Keratinocyte (primary cell): Measurements from ENCODE around the gene TACC2. TPM values are rescaled to one million over a fixed set of nuclear protein-coding genes. Genes with fewer than 3 reads are reported as not detected.
"Not testable (repeated sequence)": the region's sequence is repeated elsewhere in the genome, so short reads cannot be mapped to it uniquely, and the experiment has no call there.

Experiments
- DNase-seq: peaks from one replicate; pipeline ENCODE4 v3.0.0-alpha.2; 2011; ENCODE audit warnings: low read depth, missing footprints, low spot score
- FAIRE-seq: peaks from 2 replicates; lab custom pipeline; 2011; peaks lifted over from hg19 to GRCh38; lab: Jason Lieb, UNC
- H2AFZ ChIP-seq: 2 replicates; pipeline ENCODE4 v1.6.0; 2012; ENCODE audit warnings: low read length, control low read depth, inconsistent platforms; ENCODE audit not compliant: control insufficient read depth
- H3K27ac ChIP-seq: 2 replicates; pipeline ENCODE4 v1.5.1; 2011; ENCODE audit warnings: low read length; ENCODE audit not compliant: control insufficient read depth, insufficient read depth
- H3K27me3 ChIP-seq: 3 replicates; pipeline ENCODE4 v1.6.0; 2011; ENCODE audit warnings: low read length; ENCODE audit not compliant: control insufficient read depth, insufficient read depth; ENCODE audit errors: extremely low read depth
- H3K36me3 ChIP-seq, 2 experiments: 2 replicates in 1 of 2; 3 replicates in 1 of 2; pipeline ENCODE4 v1.5.1; 2011; ENCODE audit warnings: low read length in 2 of 2, mild to moderate bottlenecking in 1 of 2; ENCODE audit not compliant: control insufficient read depth in 2 of 2, insufficient read depth in 2 of 2; ENCODE audit errors: extremely low read depth in 1 of 2
- H3K4me1 ChIP-seq: 3 replicates; pipeline ENCODE4 v1.5.1; 2011; ENCODE audit warnings: low read length; ENCODE audit not compliant: control insufficient read depth, insufficient read depth; ENCODE audit errors: extremely low read depth
- H3K4me2 ChIP-seq: 3 replicates; pipeline ENCODE4 v1.6.0; 2011; ENCODE audit warnings: low read depth, low read length; ENCODE audit not compliant: control insufficient read depth, insufficient read depth; ENCODE audit errors: extremely low read depth
- H3K4me3 ChIP-seq, 3 experiments: fragments of 200-600 bp in 1 of 3; sonication (generic) in 1 of 3; 2 replicates in 2 of 3; 3 replicates in 1 of 3; pipeline ENCODE4 v1.5.1; 2011 to 2016; ENCODE audit warnings: low read length in 3 of 3, mild to moderate bottlenecking in 3 of 3, control low read depth in 2 of 3, inconsistent platforms in 1 of 3, low read depth in 1 of 3, mixed read lengths in 1 of 3, mixed run types in 1 of 3, moderate library complexity in 1 of 3; ENCODE audit not compliant: control insufficient read depth in 2 of 3, insufficient read depth in 2 of 3; ENCODE audit errors: extremely low read depth in 1 of 3
- H3K79me2 ChIP-seq: 2 replicates; pipeline ENCODE4 v1.6.0; 2012; ENCODE audit warnings: low read length; ENCODE audit not compliant: control insufficient read depth, insufficient read depth
- H3K9ac ChIP-seq: 3 replicates; pipeline ENCODE4 v1.6.0; 2011; ENCODE audit warnings: low read length; ENCODE audit not compliant: control insufficient read depth, insufficient read depth; ENCODE audit errors: extremely low read depth
- H3K9me1 ChIP-seq: 3 replicates; pipeline ENCODE4 v1.6.0; 2011; ENCODE audit warnings: low read length; ENCODE audit not compliant: control insufficient read depth, insufficient read depth; ENCODE audit errors: extremely low read depth
- H3K9me3 ChIP-seq: 2 replicates; pipeline ENCODE4 v1.5.1; 2012; ENCODE audit warnings: low read depth, low read length; ENCODE audit not compliant: control insufficient read depth
- H4K20me1 ChIP-seq: 3 replicates; pipeline ENCODE4 v1.6.0; 2011; ENCODE audit warnings: low read length; ENCODE audit not compliant: control insufficient read depth, insufficient read depth; ENCODE audit errors: extremely low read depth
- EZH2 ChIP-seq: IDR thresholded peaks from one replicate; pipeline ENCODE4 v1.6.1; 2012; ENCODE audit warnings: inconsistent platforms, mild to moderate bottlenecking, low read length, moderate library complexity
- dilution Hi-C: fragments of 300-500 bp; cut with MboI; formaldehyde crosslinking; loops from one replicate; pipeline ENCODE4 v1.7.0; 2020; ENCODE audit warnings: low sequenced_read_pairs; ENCODE audit not compliant: extremely low pct_ligation_motif_present
- polyA plus RNA-seq, 5 experiments: library from polyadenylated mRNA; depleted of rRNA in 3 of 5; stranded (reverse) in 3 of 5; stranded (forward) in 1 of 5; unstranded in 1 of 5; fragments of >200 nt; gene quantifications; 1 replicate in 1 of 5; 2 replicates in 3 of 5; 3 replicates in 1 of 5; pipeline versions ENCODE4 v1.2.1 to v1.2.3, GENCODE V29; 2011 to 2012; ENCODE audit warnings: missing spikeins in 2 of 5, low read depth in 1 of 5, low replicate concordance in 1 of 5
- TF ChIP-seq, protein P1 (sequence below), 3 experiments: IDR thresholded peaks in 1 of 3; conservative IDR thresholded peaks in 1 of 3; optimal IDR thresholded peaks in 1 of 3; 2 replicates in 2 of 3; 3 replicates in 1 of 3; pipeline versions ENCODE3 to v1.5.1; 2011; ENCODE audit warnings: low read length in 3 of 3, mild to moderate bottlenecking in 3 of 3, moderate library complexity in 2 of 3, control low read depth in 1 of 3, inconsistent platforms in 1 of 3; ENCODE audit not compliant: insufficient read depth in 2 of 3; ENCODE audit errors: extremely low read depth in 1 of 3

The TACC2 gene
- polyA plus RNA-seq, 1 donor (not counting 4 experiments of a cell fraction or from before 2014, with no cell fraction given): 12.8 TPM

DNA sequence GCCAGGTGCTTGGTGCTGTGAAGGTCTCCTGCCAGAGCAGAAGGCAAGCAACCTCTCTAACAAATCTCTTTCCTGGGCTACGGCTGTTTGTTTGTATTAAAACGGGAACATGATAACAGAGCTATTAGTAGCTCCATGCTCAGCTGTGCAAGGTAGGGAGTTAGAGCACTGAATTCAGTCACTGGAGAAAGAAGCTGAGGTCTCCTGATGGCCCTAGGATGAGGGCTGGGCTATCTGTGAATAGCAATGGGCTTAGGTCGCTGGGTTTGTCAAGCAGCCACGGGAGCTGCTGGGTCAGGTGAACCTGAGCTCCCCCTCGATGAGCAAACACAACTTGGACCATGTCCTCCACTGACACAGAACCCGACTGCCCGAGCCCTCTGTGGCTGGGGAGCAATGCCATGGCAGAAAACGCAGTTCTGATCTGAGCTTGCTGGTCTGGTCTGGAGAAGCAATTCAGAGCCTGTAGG lies 24.4 kb downstream of the TACC2 start:
- Histone ChIP-seq H3K27ac (no peak overlapping the region), H3K36me3 (no peaks in the 10 kb centered on the region), H3K27me3 (no peaks in the 10 kb centered on the region), H3K79me2 (no peaks in the 10 kb centered on the region), H2AFZ (no peak overlapping the region), H3K4me1 (no peaks in the 10 kb centered on the region), H3K4me3 (no peak overlapping the region), H3K9me1 (no peaks in the 10 kb centered on the region), H3K9ac (no peak overlapping the region), H3K9me3 (no peaks in the 10 kb centered on the region), H4K20me1 (peaks cover 2% of the 10 kb centered on the region), H3K4me2 (no peak overlapping the region)
- TF ChIP-seq EZH2: no peak
- TF ChIP-seq, protein P1, sequence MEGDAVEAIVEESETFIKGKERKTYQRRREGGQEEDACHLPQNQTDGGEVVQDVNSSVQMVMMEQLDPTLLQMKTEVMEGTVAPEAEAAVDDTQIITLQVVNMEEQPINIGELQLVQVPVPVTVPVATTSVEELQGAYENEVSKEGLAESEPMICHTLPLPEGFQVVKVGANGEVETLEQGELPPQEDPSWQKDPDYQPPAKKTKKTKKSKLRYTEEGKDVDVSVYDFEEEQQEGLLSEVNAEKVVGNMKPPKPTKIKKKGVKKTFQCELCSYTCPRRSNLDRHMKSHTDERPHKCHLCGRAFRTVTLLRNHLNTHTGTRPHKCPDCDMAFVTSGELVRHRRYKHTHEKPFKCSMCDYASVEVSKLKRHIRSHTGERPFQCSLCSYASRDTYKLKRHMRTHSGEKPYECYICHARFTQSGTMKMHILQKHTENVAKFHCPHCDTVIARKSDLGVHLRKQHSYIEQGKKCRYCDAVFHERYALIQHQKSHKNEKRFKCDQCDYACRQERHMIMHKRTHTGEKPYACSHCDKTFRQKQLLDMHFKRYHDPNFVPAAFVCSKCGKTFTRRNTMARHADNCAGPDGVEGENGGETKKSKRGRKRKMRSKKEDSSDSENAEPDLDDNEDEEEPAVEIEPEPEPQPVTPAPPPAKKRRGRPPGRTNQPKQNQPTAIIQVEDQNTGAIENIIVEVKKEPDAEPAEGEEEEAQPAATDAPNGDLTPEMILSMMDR (optimal IDR thresholded peaks at IDR 0.05 in 1 of 3, IDR thresholded peaks at IDR 0.05 in 1 of 3, conservative IDR thresholded peaks at IDR 0.05 in 1 of 3; ENCODE audit: extremely low read depth in 1 of 3, insufficient read depth in 2 of 3, low read length in 3 of 3): no peak
- DNase-seq (no peak), FAIRE-seq (no peak)
- dilution Hi-C loops: no loop called here

GRCh38 chr10:122014652-122015248 lies 25.8 kb downstream of the TACC2 start:
- no peak for FAIRE-seq
- Histone ChIP-seq H3K9me1 (no peaks in the 10 kb centered on the region), H4K20me1 (peaks cover 2% of the 10 kb centered on the region), H3K4me2 (no peak overlapping the region), H3K36me3 (no peaks in the 10 kb centered on the region), H3K4me1 (peaks cover 13% of the 10 kb centered on the region), H3K9me3 (no peaks in the 10 kb centered on the region), H3K27ac (no peak overlapping the region), H2AFZ (no peak overlapping the region), H3K4me3 (no peak overlapping the region), H3K79me2 (no peaks in the 10 kb centered on the region), H3K9ac (no peak overlapping the region), H3K27me3 (peaks cover 6% of the 10 kb centered on the region)
- dilution Hi-C loops: no loop called here
- no peak for TF ChIP-seq EZH2
- TF ChIP-seq, protein P1 (optimal IDR thresholded peaks at IDR 0.05 in 1 of 3, IDR thresholded peaks at IDR 0.05 in 1 of 3, conservative IDR thresholded peaks at IDR 0.05 in 1 of 3; ENCODE audit: extremely low read depth in 1 of 3, insufficient read depth in 2 of 3, low read length in 3 of 3): no peak
- no peak for DNase-seq

DNA sequence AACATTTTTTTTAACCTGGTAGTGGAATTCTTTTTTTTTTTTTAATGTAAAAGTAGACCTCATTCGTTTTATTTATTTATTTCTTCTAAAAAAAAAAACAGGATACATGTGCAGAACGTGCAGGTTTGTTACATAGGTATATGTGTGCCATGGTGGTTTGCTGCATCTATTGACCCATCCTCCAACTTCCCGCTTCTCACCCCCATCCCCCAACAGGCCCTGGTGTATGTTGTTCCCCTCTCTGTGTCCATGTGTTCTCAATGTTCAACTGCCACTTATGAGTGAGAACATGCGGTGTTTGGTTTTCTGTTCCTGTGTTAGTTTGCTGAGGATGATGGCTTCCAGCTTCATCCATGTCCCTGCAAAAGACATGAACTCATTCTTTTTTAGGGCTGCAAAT lies 29.0 kb downstream of the TACC2 start:
- H3K9me3 ChIP-seq, H3K27ac ChIP-seq, H4K20me1 ChIP-seq, H3K79me2 ChIP-seq, H3K9me1 ChIP-seq, FAIRE-seq, H3K4me3 ChIP-seq, H3K4me2 ChIP-seq, DNase-seq, H3K36me3 ChIP-seq, H3K27me3 ChIP-seq, H2AFZ ChIP-seq, dilution Hi-C loops, H3K9ac ChIP-seq: not testable (repeated sequence)
- H3K4me1 ChIP-seq: peaks cover 21% of the 10 kb centered on the region
